PC-3 (cell line): ENCODE data around the gene CEP89.

Experiments used
- CTCF ChIP-seq: fragments of 300-600 bp; sonication (generic); conservative IDR thresholded peaks from 2 replicates; pipeline ENCODE4 v1.5.1; 2017; ENCODE audit warnings: antibody characterized with exemption, low read depth, mild to moderate bottlenecking, low read length
- EZH2 ChIP-seq: fragments of 300-600 bp; sonication (generic); IDR thresholded peaks from one replicate; pipeline ENCODE4 v1.6.1; 2017; ENCODE audit warnings: antibody characterized with exemption, mild to moderate bottlenecking, low read length; ENCODE audit not compliant: unreplicated experiment
- EZH2phosphoT487 ChIP-seq: fragments of 300-600 bp; sonication (generic); IDR thresholded peaks from 2 replicates; pipeline ENCODE4 v1.6.1; 2018; ENCODE audit warnings: mild to moderate bottlenecking, antibody characterized with exemption, low read length, borderline replicate concordance

GRCh38 chr19:32868206-32868950 is 103.4 kb downstream of the CEP89 start:
- TF ChIP-seq CTCF, result no peak
- TF ChIP-seq EZH2, result no peak
- no peak for TF ChIP-seq EZH2phosphoT487
